ENCODE results near the gene PER1. TPM values are rescaled to one million over a fixed set of nuclear protein-coding genes. Genes with fewer than 3 reads are reported as not detected.
A peak's percentile ranks its signal among the peaks of the same experiment; 100 is the strongest.

Gene PER1
- total and polyA plus RNA-seq, 2 of the 4 experiments (the other 2 are of a cell fraction) = 3.4 to 10.5 TPM

DNA sequence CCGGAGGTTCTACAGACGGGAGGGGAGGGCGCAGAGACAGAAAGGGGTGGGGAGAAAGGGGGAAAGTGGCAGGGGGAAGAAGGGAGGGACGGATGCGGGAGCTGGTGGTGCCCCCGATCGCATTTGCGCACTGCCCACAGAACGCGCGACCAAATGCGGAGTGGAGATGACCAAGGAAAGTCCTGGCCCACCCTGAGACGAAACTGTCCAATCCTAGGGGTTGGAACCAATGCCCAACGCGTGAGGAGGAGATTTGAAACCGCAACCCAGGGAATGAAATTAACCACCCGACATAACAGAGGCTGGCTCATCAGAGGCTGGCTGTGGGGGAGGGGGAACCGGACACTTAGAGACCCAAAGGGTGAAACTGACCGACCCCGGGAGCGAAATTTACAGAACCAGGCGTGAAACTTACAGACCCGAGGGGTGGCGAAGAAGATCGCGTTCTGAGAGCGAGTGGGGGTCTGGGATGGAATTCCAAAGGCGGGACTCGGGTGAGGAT lies 29.7 kb downstream of the PER1 start:
- H3K36me3 ChIP-seq (ENCODE audit: control insufficient read depth, insufficient read depth, low read length) = no peaks in the 10 kb centered on the region
- H3K9me1 ChIP-seq (ENCODE audit: insufficient read depth, low read length) = peaks cover 9% of the 10 kb centered on the region
- TF ChIP-seq MAFK (IDR thresholded peaks at IDR 0.05; ENCODE audit: low read depth, low read length) (no peak), BHLHE40 (IDR thresholded peaks at IDR 0.05; ENCODE audit: low read depth, low read length) (peak; percentile 66; the same call in 1 of the 2 replicates)
- no peaks in the 10 kb centered on the region for H3K9me3 ChIP-seq (ENCODE audit: control insufficient read depth, insufficient read depth, low read length)
- ChIA-PET CTCF (interaction anchor here (1.0 to 1.1 kb wide), 2 partner anchors 34 to 100 kb away, joined by 3 to 4 read pairs; no protein-coding TSS in a partner anchor), POLR2A (ENCODE audit: unreplicated experiment) (no interaction called here)
- dilution Hi-C loops (cut with HindIII; ENCODE audit: low sequenced_read_pairs, unreplicated experiment) (loop anchor here (25.0 kb wide), 1 partner anchor 115 kb away; the partner anchor contains the start of genes CTC1 and PFAS), in situ Hi-C loops (cut with MboI; ENCODE audit: low sequenced_read_pairs) (loop anchor here (5.0 kb wide), 1 partner anchor 100 kb away; no protein-coding TSS in a partner anchor), intact Hi-C loops (cut with micrococcal nuclease) (no loop called here)
- no peaks in the 10 kb centered on the region; a peak in 1 of 4 replicates for H3K79me1 ChIP-seq (ENCODE audit: low read depth in 1 of 2, low read length in 2 of 2)
- BruUV-seq (replicated peaks) = no TSS peak
- H3K56ac ChIP-seq (ENCODE audit: extremely low read depth, insufficient read depth, low read length) = no peak overlapping the region
- H4K8ac ChIP-seq (ENCODE audit: low read depth in 2 of 2, low read length in 2 of 2) = no peak overlapping the region
- peak overlapping the region; percentile 17 for H2AK9ac ChIP-seq (replicated peaks; ENCODE audit: low read depth, low read length, poor library complexity)
- no peaks in the 10 kb centered on the region for H3K27me3 ChIP-seq (ENCODE audit: control insufficient read depth, insufficient read depth, low read length)
- no peak overlapping the region for H2BK20ac ChIP-seq (ENCODE audit: low read depth, low read length)
- peak overlapping the region; percentile 88 for H2AFZ ChIP-seq (replicated peaks; ENCODE audit: low read length, poor library complexity)
- H3K23ac ChIP-seq (ENCODE audit: low read depth, low read length) = peak overlapping the region; percentile 56; the same call in 1 of the 2 replicates
- no peak overlapping the region for H2BK5ac ChIP-seq (ENCODE audit: low read depth, low read length, poor library complexity, severe bottlenecking)
- H3K9ac ChIP-seq (ENCODE audit: low read depth, low read length) = peak overlapping the region; percentile 10; the same call in 1 of the 2 replicates
- no peak overlapping the region for H2AK5ac ChIP-seq (ENCODE audit: low read depth, low read length)
- no peak overlapping the region for H4K91ac ChIP-seq (ENCODE audit: insufficient read depth, low read depth, low read length)
- WGBS, 2 experiments (ENCODE audit: extremely low coverage in 2 of 2, insufficient read length in 1 of 2) = 0% methylated on average over 7 of the region's 29 CpGs; no CpG with 5 or more reads in 1 of the 2 experiments
- no peak overlapping the region for H2BK15ac ChIP-seq (ENCODE audit: low read depth, low read length)
- no peak overlapping the region for H3K18ac ChIP-seq (ENCODE audit: low read depth, low read length)
- H3K4me3 ChIP-seq (ENCODE audit: insufficient read depth, low read depth, low read length) = peak overlapping the region; percentile 73
- ATAC-seq (ENCODE audit: low read depth) (no peak), DNase-seq (peak; percentile 50)
- H3K4me2 ChIP-seq (ENCODE audit: low read depth, low read length) = peak overlapping the region; percentile 86
- H4K20me1 ChIP-seq (ENCODE audit: insufficient read depth, low read length) = peaks cover 24% of the 10 kb centered on the region
- no peak overlapping the region for H3K14ac ChIP-seq (replicated peaks; ENCODE audit: low read depth, low read length)
- peak overlapping the region; percentile 19; the same call in 1 of the 2 replicates for H3K4ac ChIP-seq (ENCODE audit: low read depth, low read length)
- peaks cover 14% of the 10 kb centered on the region for H3K4me1 ChIP-seq (ENCODE audit: control insufficient read depth, insufficient read depth, low read length)
- no peak overlapping the region for H2BK120ac ChIP-seq (ENCODE audit: low read depth, low read length)
- no peak overlapping the region for H4K5ac ChIP-seq (ENCODE audit: low read depth, low read length)
- H3K27ac ChIP-seq (ENCODE audit: insufficient read depth, low read length) = no peak overlapping the region

Measured in IMR-90 (cell line).